GM10266 (cell line): ENCODE measurements around the gene SHISA8.

Experiments
- DNase-seq: peaks from one replicate; pipeline ENCODE4 v3.0.0; 2012; ENCODE audit errors: extremely low spot score
- TF ChIP-seq, protein P1 (sequence below): IDR thresholded peaks from 2 replicates; pipeline ENCODE4 v1.5.1; 2012; ENCODE audit warnings: mild to moderate bottlenecking, low read depth; ENCODE audit not compliant: control insufficient read depth, insufficient read depth; ENCODE audit errors: missing control alignments

SHISA8 gene

DNA sequence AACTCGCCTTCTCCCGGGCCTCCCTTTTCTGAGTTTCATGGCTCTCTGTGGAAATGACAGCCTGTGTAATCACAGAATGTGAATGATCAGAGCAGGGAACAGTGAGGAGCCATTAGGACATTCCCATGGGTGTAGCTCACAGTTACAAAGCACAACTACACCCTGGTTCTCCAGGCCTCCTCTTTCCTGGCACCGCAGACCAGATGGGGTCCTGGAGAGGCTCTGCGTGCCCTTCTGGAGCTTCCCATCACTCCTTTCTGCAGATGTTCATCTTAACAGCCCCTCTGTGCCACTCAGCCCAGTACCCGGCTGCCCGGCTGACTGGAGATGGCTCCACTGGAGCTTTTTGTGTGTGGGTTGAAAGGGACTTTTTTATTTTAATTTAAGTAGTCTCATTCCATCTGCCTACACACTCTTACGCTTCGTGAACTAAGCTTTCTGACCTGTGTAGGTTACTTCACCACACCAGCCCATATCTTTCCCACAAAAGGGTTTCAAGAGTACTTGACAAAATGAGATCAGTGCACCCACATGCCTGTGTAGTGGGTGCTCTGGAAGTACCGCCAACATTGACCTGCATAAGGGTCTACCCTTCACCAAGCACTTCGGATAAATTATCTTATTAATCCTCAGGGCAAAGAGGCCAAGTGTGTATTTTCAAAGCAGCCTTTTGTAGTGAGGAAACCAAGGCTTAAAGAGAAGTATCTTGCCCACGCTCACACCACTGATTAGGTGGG is 52.2 kb downstream of the SHISA8 start:
- TF ChIP-seq, protein P1, sequence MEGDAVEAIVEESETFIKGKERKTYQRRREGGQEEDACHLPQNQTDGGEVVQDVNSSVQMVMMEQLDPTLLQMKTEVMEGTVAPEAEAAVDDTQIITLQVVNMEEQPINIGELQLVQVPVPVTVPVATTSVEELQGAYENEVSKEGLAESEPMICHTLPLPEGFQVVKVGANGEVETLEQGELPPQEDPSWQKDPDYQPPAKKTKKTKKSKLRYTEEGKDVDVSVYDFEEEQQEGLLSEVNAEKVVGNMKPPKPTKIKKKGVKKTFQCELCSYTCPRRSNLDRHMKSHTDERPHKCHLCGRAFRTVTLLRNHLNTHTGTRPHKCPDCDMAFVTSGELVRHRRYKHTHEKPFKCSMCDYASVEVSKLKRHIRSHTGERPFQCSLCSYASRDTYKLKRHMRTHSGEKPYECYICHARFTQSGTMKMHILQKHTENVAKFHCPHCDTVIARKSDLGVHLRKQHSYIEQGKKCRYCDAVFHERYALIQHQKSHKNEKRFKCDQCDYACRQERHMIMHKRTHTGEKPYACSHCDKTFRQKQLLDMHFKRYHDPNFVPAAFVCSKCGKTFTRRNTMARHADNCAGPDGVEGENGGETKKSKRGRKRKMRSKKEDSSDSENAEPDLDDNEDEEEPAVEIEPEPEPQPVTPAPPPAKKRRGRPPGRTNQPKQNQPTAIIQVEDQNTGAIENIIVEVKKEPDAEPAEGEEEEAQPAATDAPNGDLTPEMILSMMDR, result no peak
- peak; percentile 73 for DNase-seq

DNA sequence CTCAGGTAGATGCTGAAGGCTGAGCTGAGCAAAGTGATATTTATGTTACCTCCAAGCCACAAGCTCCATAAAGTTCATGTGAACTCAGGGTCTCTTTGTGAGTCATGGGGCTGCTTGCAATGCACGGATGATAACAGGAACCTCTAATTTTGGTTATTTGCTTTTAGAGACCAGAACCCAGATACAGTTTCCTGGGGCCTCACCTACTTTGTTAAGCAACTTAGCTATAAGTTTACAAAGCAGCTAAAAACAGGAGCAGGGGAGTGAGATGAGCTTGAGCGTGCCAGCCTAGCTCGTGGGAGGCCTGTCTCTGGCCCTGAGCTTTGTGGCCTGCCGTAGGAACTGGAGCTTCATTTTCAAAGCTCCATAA is 52.7 kb downstream of the SHISA8 start:
- TF ChIP-seq, protein P1, result no peak
- peak; percentile 65 for DNase-seq
